HepG2 (cell line): ENCODE data around the gene CNTN4. TPM values are rescaled to one million over a fixed set of nuclear protein-coding genes. Genes with fewer than 3 reads are reported as not detected.

Experiments
- ATAC-seq: fragments of 200-7000 bp; cut with Tn5 transposase; 3 replicates; pipeline ENCODE4 v1.9.1; 2020; ENCODE audit warnings: mild to moderate bottlenecking, moderate library complexity
- BruUV-seq: library from RNA; stranded (reverse); fragments of 400-500 nt; replicated peaks from 2 replicates; lab custom pipeline; 2021; lab: Mats Ljungman, UMichigan
- CTCF ChIA-PET: fragments of 300-600 bp; formaldehyde crosslinking; extraction: SDS; loops from one replicate; lab custom pipeline; 2021; ENCODE audit warnings: low total read pairs, inconsistent platforms, low intra/inter-chr PET ratio; lab: Yijun Ruan, JAX
- POLR2A ChIA-PET: fragments of 350-600 bp; sonication (Branson Sonifier 250); formaldehyde crosslinking; loops from one replicate; lab custom pipeline; 2020; ENCODE audit warnings: antibody characterized with exemption, inconsistent platforms; lab: Yijun Ruan, JAX
- DNase-seq: peaks from one replicate; pipeline ENCODE4 v3.0.0-alpha.2; 2015; ENCODE audit warnings: low spot score
- FAIRE-seq: peaks from 3 replicates; lab custom pipeline; 2011; peaks lifted over from hg19 to GRCh38; lab: Jason Lieb, UNC
- H2AFZ ChIP-seq: one replicate; pipeline ENCODE4 v1.6.1; 2011; ENCODE audit warnings: low read length, inconsistent platforms
- H3K27ac ChIP-seq: fragments of 300-600 bp; 3 replicates; pipeline ENCODE4 v1.8.0; 2011; ENCODE audit warnings: mixed run types, mild to moderate bottlenecking, mixed read lengths, low read length, inconsistent platforms; ENCODE audit not compliant: insufficient read depth; ENCODE audit errors: extremely low read length
- H3K27me3 ChIP-seq, 2 experiments: fragments of 200-600 bp in 1 of 2; 2 replicates in 1 of 2; 3 replicates in 1 of 2; pipeline versions ENCODE4 v1.6.0 to v1.8.0; 2011; ENCODE audit warnings: low read length in 2 of 2, mild to moderate bottlenecking in 2 of 2, moderate library complexity in 2 of 2, inconsistent platforms in 1 of 2; ENCODE audit not compliant: insufficient read depth in 2 of 2, control insufficient read depth in 1 of 2
- H3K36me3 ChIP-seq, 2 experiments: fragments of 200-600 bp in 1 of 2; replicated peaks in 1 of 2; 2 replicates in 1 of 2; 3 replicates in 1 of 2; pipeline versions ENCODE4 v1.5.1 to v1.8.0; 2011; ENCODE audit warnings: low read length in 2 of 2, inconsistent platforms in 1 of 2; ENCODE audit not compliant: insufficient read depth in 2 of 2, control insufficient read depth in 1 of 2
- H3K4me1 ChIP-seq: 2 replicates; pipeline ENCODE4 v1.5.1; 2012; ENCODE audit warnings: low read length, inconsistent platforms; ENCODE audit not compliant: insufficient read depth
- H3K4me2 ChIP-seq: 2 replicates; pipeline ENCODE4 v1.6.0; 2011; ENCODE audit warnings: low read depth, low read length, inconsistent platforms
- H3K4me3 ChIP-seq, 3 experiments: fragments of 200-600 bp in 1 of 3; sonication (generic), shearing (Covaris generic) in 1 of 3; replicated peaks in 1 of 3; 2 replicates each; pipeline ENCODE4 v1.5.1; 2011 to 2016; ENCODE audit warnings: low read length in 3 of 3, inconsistent platforms in 2 of 3, low read depth in 2 of 3, mild to moderate bottlenecking in 2 of 3, control low read depth in 1 of 3, mixed read lengths in 1 of 3; ENCODE audit not compliant: insufficient read depth in 1 of 3
- H3K79me2 ChIP-seq: one replicate; pipeline ENCODE4 v1.6.1; 2011; ENCODE audit warnings: low read length, inconsistent platforms; ENCODE audit not compliant: insufficient read depth
- H3K9ac ChIP-seq: 2 replicates; pipeline ENCODE4 v1.6.0; 2011; ENCODE audit warnings: mild to moderate bottlenecking, low read depth, low read length, inconsistent platforms; ENCODE audit not compliant: insufficient read depth
- H3K9me3 ChIP-seq: 2 replicates; pipeline ENCODE4 v1.5.1; 2012; ENCODE audit warnings: mild to moderate bottlenecking, low read length
- H4K20me1 ChIP-seq: 2 replicates; pipeline ENCODE4 v1.6.0; 2011; ENCODE audit warnings: inconsistent platforms, mild to moderate bottlenecking, low read length, moderate library complexity; ENCODE audit not compliant: insufficient read depth
- BORCS8-MEF2B ChIP-seq: sonication (generic); formaldehyde crosslinking; IDR thresholded peaks from 2 replicates; pipeline ENCODE4 v1.8.0; 2022; ENCODE audit warnings: mild to moderate bottlenecking, missing genetic modification reagents
- MBD4 ChIP-seq: IDR thresholded peaks from 2 replicates; pipeline ENCODE4 v1.6.1; 2012; ENCODE audit warnings: low read length, inconsistent platforms, borderline replicate concordance
- TAF15 ChIP-seq: fragments of 200-400 bp; formaldehyde crosslinking; IDR thresholded peaks from one replicate; pipeline ENCODE4 v1.6.1; 2018; ENCODE audit warnings: mild to moderate bottlenecking, low read depth, low read length; ENCODE audit not compliant: poor library complexity, severe bottlenecking
- ZFP82 ChIP-seq: sonication (generic); formaldehyde crosslinking; IDR thresholded peaks from 2 replicates; pipeline ENCODE4 v1.5.1; 2020; ENCODE audit warnings: mild to moderate bottlenecking, missing genetic modification reagents, borderline replicate concordance
- ZNF10 ChIP-seq: sonication (generic); formaldehyde crosslinking; IDR thresholded peaks from 2 replicates; pipeline ENCODE4 v1.4.0; 2020; ENCODE audit warnings: mild to moderate bottlenecking, low read depth, missing genetic modification reagents, borderline replicate concordance
- ZNF703 ChIP-seq: sonication (generic); formaldehyde crosslinking; IDR thresholded peaks from 2 replicates; pipeline ENCODE4 v1.5.1; 2020; ENCODE audit warnings: missing genetic modification reagents, mild to moderate bottlenecking, moderate library complexity, borderline replicate concordance
- ZNF775 ChIP-seq: sonication (generic); formaldehyde crosslinking; IDR thresholded peaks from 2 replicates; pipeline ENCODE4 v1.4.0; 2020; ENCODE audit warnings: missing genetic modification reagents, mild to moderate bottlenecking, moderate library complexity, borderline replicate concordance
- ZNF784 ChIP-seq: sonication (generic); formaldehyde crosslinking; IDR thresholded peaks from 2 replicates; pipeline ENCODE4 v1.5.1; 2020; ENCODE audit warnings: missing genetic modification reagents, mild to moderate bottlenecking, borderline replicate concordance
- WGBS: methylation state at CpG from one replicate; pipeline ENCODE4 v1.1.6; 2017; ENCODE audit warnings: low lambda C conversion rate; 5-methylcytosine and 5-hydroxymethylcytosine counted together
- in situ Hi-C: cut with HindIII; loops from 2 replicates; pipeline ENCODE4 v1.10.0; 2017; ENCODE audit warnings: low pct_unique_long_range_greater_than_20kb; ENCODE audit not compliant: extremely low pct_ligation_motif_present
- intact Hi-C: fragments of 100-400 bp; cut with micrococcal nuclease; formaldehyde crosslinking; loops from one replicate; pipeline ENCODE4 v1.10.0; 2022; ENCODE audit not compliant: unreplicated experiment
- polyA plus RNA-seq, 8 experiments: library from polyadenylated mRNA; depleted of rRNA in 3 of 8; stranded (reverse) in 7 of 8; unstranded in 1 of 8; fragments of >200 nt; fragmentation: Illumina TruSeq in 4 of 8; extraction: Trizol in 4 of 8; gene quantifications; 2 replicates each; pipeline versions ENCODE4 v1.2.1 to v1.2.3, GENCODE V29; 2011 to 2016; ENCODE audit warnings: low read depth in 4 of 8, missing spikeins in 1 of 8, mixed read lengths in 1 of 8; ENCODE audit not compliant: insufficient read depth in 1 of 8
- total RNA-seq, 5 experiments: library from RNA; depleted of rRNA; stranded (reverse); fragments of >200 nt; fragmentation: Illumina TruSeq; extraction: Trizol; gene quantifications; 2 replicates each; pipeline ENCODE4 v1.2.3, GENCODE V29; 2016; ENCODE audit warnings: low read depth in 1 of 5
- TF ChIP-seq, protein P1 (sequence below): sonication (generic); formaldehyde crosslinking; IDR thresholded peaks from 2 replicates; pipeline ENCODE4 v1.8.0; 2022; ENCODE audit warnings: missing genetic modification reagents, mild to moderate bottlenecking, inconsistent platforms, borderline replicate concordance

The CNTN4 gene
- total and polyA plus RNA-seq, 2 of the 13 experiments (the other 11 are each of a cell fraction or from before 2014, with no cell fraction given) = 0.01 to 0.13 TPM

GRCh38 chr3:2873986-2874385, 775.3 kb downstream of the CNTN4 start:
- no TSS peak for BruUV-seq
- in situ Hi-C loops = no loop called here
- FAIRE-seq = no peak
- H3K36me3 ChIP-seq = no peaks in the 10 kb centered on the region
- TF ChIP-seq MBD4 (no peak), TAF15 (no peak), BORCS8-MEF2B (CRISPR knock-in tag) (no peak), ZNF10 (no peak), ZNF775 (no peak), ZNF703 (CRISPR knock-in tag) (no peak), ZFP82 (CRISPR knock-in tag) (no peak), ZNF784 (no peak)
- TF ChIP-seq, protein P1, sequence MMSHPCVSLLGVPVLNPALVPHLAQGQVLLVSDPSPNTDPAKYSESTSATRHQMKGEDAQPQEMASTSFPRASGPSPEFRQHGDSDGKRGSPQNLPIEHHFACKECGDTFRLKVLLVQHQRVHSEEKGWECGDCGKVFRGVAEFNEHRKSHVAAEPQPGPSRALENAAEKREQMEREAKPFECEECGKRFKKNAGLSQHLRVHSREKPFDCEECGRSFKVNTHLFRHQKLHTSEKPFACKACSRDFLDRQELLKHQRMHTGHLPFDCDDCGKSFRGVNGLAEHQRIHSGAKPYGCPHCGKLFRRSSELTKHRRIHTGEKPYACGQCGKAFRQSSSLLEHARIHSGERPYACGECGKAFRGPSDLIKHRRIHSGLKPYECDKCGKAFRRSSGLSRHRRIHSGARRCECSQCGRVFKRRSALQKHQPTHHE (CRISPR knock-in tag) = no peak
- TF ChIP-seq, all 625 proteins: peak for 0
- Histone ChIP-seq H4K20me1 (no peaks in the 10 kb centered on the region), H3K9me3 (no peaks in the 10 kb centered on the region), H3K4me1 (no peaks in the 10 kb centered on the region), H2AFZ (no peak overlapping the region), H3K4me3 (no peak overlapping the region), H3K27ac (no peak overlapping the region), H3K9ac (no peak overlapping the region), H3K27me3 (no peaks in the 10 kb centered on the region), H3K79me2 (no peaks in the 10 kb centered on the region), H3K4me2 (no peak overlapping the region)
- ATAC-seq (no peak), DNase-seq (no peak)
- intact Hi-C loops = no loop called here
- ChIA-PET POLR2A (no interaction called here), CTCF (no interaction called here)
- WGBS = 46% methylated on average over 2 of the region's 2 CpGs
